ENCODE measurements around the gene GPS2.

The GPS2 gene

DNA sequence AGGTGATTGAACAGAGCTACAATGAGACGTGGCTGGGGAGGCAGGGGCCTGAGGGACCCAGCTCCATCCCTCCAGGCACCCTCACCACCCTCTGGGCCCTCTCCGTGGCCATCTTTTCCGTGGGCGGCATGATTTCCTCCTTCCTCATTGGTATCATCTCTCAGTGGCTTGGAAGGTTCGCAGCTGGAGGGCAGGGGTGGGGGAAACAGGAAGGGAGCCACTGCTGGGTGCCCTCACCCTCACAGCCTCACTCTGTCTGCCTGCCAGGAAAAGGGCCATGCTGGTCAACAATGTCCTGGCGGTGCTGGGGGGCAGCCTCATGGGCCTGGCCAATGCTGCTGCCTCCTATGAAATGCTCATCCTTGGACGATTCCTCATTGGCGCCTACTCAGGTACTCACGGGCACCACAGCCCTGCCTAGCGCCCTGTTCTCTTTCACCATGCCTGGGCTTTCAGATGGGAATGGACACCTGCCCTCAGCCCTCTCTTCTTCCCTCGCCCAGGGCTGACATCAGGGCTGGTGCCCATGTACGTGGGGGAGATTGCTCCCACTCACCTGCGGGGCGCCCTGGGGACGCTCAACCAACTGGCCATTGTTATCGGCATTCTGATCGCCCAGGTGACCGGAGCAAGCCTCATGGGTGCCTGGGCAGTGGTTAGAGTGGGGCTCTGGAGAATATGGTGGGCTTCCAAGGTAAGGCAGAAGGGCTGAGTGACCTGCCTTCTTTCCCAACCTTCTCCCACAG is 31.5 kb downstream of the GPS2 start:
- peak overlapping the region in 1 of 2 donors; percentile 67 for H3K4me3 ChIP-seq (ENCODE audit: low read length in 2 of 2)
- peaks cover 28 to 35% of the 10 kb centered on the region in 2 donors for H3K4me1 ChIP-seq (ENCODE audit: control insufficient read depth in 2 of 2, insufficient read depth in 2 of 2, low read length in 2 of 2)
- no peaks in the 10 kb centered on the region for H3K9me3 ChIP-seq (ENCODE audit: control insufficient read depth in 2 of 2, low read length in 2 of 2)
- peak overlapping the region in 1 of 2 donors; percentile 23 for H3K27ac ChIP-seq (ENCODE audit: low read depth in 2 of 2, low read length in 2 of 2)
- no peak overlapping the region for H3K9ac ChIP-seq (ENCODE audit: low read depth in 1 of 2, low read length in 2 of 2)
- no peaks in the 10 kb centered on the region for H3K36me3 ChIP-seq (ENCODE audit: control insufficient read depth in 2 of 2, insufficient read depth in 2 of 2, low read length in 2 of 2)
- no peaks in the 10 kb centered on the region for H3K27me3 ChIP-seq (ENCODE audit: control insufficient read depth in 2 of 2, insufficient read depth in 2 of 2, low read length in 2 of 2)

DNA sequence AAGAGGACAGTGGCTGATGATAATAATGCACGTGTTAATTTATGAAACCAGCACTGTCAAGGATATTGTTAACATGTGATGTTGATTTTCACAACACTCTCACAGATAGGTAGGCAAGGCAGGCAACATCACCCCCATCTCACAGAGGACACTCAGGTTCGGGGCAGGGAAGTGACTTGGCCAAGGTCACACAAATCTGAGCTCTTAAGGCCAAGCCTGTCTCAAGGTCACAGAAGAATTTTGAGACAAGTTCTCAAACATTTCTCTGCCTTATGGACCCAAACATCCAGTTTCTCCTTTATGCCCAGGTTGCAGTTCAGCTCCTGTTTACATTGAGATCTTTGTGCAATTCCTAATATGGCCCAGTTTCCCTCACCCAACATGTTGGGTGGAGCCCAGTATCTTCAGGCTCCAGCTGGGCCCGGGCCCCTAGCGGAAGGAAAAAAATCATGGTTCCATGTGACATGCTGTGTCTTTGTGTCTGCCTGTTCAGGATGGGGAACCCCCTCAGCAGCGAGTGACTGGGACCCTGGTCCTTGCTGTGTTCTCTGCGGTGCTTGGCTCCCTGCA is 32.3 kb downstream of the GPS2 start:
- Histone ChIP-seq H3K9me3 (ENCODE audit: control insufficient read depth in 2 of 2, low read length in 2 of 2) (no peaks in the 10 kb centered on the region), H3K9ac (ENCODE audit: low read depth in 1 of 2, low read length in 2 of 2) (peak overlapping the region in 1 of 2 donors; percentile 64), H3K4me3 (ENCODE audit: low read length in 2 of 2) (peak overlapping the region; percentile 62 to 67), H3K4me1 (ENCODE audit: control insufficient read depth in 2 of 2, insufficient read depth in 2 of 2, low read length in 2 of 2) (peaks cover 28 to 35% of the 10 kb centered on the region in 2 donors), H3K27me3 (ENCODE audit: control insufficient read depth in 2 of 2, insufficient read depth in 2 of 2, low read length in 2 of 2) (no peaks in the 10 kb centered on the region), H3K36me3 (ENCODE audit: control insufficient read depth in 2 of 2, insufficient read depth in 2 of 2, low read length in 2 of 2) (no peaks in the 10 kb centered on the region), H3K27ac (ENCODE audit: low read depth in 2 of 2, low read length in 2 of 2) (peak overlapping the region; percentile 17 to 29)

DNA sequence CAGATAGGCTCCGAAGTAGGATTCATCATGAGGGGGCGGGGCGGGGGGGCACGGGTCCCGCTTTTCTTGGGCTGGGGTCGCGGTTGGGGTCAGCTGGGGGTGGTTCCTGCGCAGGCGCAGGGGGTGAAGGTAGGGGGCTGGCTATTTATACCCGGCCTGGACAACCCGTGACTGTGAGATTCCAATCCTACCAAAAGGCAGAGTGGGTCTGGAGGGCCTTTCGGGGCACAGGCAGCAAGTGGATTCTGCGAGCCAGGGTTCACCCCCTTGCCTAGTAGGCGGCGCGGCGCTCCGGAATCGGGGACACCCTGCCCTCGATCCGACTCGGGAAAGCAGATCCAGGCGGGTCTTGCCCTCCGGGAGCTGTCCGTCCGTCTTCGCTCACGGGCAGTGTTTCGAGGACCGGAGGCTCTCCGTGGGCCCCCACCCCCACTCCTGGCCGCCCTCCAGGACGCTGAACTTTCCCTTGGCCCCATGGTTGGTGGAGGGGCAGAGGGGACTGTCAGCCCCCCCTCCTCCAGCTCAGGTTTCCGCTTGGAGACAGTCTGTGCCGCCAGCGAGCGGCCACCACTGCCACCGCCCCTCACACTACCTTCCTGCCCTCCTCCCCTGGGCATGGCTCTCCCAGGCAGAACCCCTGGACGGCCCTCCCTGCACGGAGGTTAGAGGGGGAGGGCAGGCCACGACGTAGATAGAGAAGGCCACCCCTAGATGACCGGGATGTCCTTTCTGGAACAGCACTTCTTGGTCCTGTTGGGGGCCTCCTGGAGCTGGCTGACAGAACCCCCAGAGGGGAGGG is 33.0 kb downstream of the GPS2 start:
- peak overlapping the region; percentile 0 to 64 for H3K9ac ChIP-seq (ENCODE audit: low read depth in 1 of 2, low read length in 2 of 2)

DNA sequence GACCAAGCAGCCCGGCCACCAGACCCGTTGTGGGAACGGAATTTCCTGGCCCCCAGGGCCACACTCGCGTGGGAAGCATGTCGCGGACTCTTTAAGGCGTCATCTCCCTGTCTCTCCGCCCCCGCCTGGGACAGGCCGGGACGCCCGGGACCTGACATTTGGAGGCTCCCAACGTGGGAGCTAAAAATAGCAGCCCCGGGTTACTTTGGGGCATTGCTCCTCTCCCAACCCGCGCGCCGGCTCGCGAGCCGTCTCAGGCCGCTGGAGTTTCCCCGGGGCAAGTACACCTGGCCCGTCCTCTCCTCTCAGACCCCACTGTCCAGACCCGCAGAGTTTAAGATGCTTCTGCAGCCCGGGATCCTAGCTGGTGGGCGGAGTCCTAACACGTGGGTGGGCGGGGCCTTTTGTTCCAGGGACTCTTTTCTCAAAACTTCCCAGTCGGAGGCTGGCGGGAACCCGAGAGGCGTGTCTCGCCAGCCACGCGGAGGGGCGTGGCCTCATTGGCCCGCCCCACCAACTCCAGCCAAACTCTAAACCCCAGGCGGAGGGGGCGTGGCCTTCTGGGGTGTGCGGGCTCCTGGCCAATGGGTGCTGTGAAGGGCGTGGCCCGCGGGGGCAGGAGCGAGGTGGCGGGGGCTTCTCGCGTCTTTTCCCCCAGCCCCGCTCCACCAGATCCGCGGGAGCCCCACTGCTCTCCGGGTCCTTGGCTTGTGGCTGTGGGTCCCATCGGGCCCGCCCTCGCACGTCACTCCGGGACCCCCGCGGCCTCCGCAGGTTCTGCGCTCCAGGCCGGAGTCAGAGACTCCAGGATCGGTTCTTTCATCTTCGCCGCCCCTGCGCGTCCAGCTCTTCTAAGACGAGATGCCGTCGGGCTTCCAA is 33.8 kb downstream of the GPS2 start, which contains the start of gene SLC2A4:
TSS of gene SLC2A4 (plus strand) at position 645 of the 879 bp plus-strand sequence. CDS start at position 862, 217 bp downstream.
- peak within 1 kb of the TSS; percentile 62 to 75 for H3K4me3 ChIP-seq (ENCODE audit: low read length in 2 of 2)
- peak within 1 kb of the TSS; percentile 86 to 91 for H3K27ac ChIP-seq (ENCODE audit: low read depth in 2 of 2, low read length in 2 of 2)
- H3K36me3 ChIP-seq (ENCODE audit: control insufficient read depth in 2 of 2, insufficient read depth in 2 of 2, low read length in 2 of 2): no peaks in the 10 kb centered on the region
- H3K27me3 ChIP-seq (ENCODE audit: control insufficient read depth in 2 of 2, insufficient read depth in 2 of 2, low read length in 2 of 2): no peaks in the 10 kb centered on the region
- peaks cover 28 to 35% of the 10 kb centered on the region in 2 donors for H3K4me1 ChIP-seq (ENCODE audit: control insufficient read depth in 2 of 2, insufficient read depth in 2 of 2, low read length in 2 of 2)
- H3K9me3 ChIP-seq (ENCODE audit: control insufficient read depth in 2 of 2, low read length in 2 of 2): no peaks in the 10 kb centered on the region
- peak within 1 kb of the TSS; percentile 70 for H3K9ac ChIP-seq (ENCODE audit: low read depth in 1 of 2, low read length in 2 of 2)

More for the DNA sequence above, 33.0 kb downstream of the GPS2 start:
- Histone ChIP-seq H3K4me1 (ENCODE audit: control insufficient read depth in 2 of 2, insufficient read depth in 2 of 2, low read length in 2 of 2) (peaks cover 28 to 35% of the 10 kb centered on the region in 2 donors), H3K4me3 (ENCODE audit: low read length in 2 of 2) (peak overlapping the region; percentile 62 to 67), H3K27me3 (ENCODE audit: control insufficient read depth in 2 of 2, insufficient read depth in 2 of 2, low read length in 2 of 2) (no peaks in the 10 kb centered on the region), H3K27ac (ENCODE audit: low read depth in 2 of 2, low read length in 2 of 2) (peak overlapping the region; percentile 17 to 29), H3K36me3 (ENCODE audit: control insufficient read depth in 2 of 2, insufficient read depth in 2 of 2, low read length in 2 of 2) (no peaks in the 10 kb centered on the region), H3K9me3 (ENCODE audit: control insufficient read depth in 2 of 2, low read length in 2 of 2) (no peaks in the 10 kb centered on the region)

DNA sequence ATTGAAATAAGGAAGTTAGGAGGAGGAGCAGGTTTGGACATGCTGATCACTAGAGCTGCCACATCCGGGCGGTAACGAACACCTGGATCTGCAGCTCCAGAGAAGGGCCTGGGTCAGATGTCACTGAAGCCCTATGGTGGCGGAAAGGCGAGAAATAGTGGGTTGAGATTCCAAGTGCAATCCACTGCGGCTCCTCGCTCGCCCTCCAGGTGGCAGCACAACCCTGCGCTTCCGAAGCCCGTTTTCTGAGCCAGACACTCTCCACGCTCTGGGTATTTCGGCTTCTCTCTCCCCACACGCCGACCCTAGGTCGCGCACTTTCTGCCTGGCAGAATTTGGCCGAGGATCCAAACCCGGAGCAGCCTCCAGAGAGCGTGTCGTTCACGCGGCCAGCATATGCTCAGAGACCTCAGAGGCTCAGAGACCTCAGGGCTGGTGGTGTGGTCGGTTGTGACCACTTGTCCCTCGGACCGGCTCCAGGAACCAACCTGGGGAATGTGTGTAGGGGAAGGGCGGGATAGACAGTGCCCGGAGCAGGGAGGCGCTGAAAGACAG is 34.6 kb downstream of the GPS2 start:
- H3K4me1 ChIP-seq (ENCODE audit: control insufficient read depth in 2 of 2, insufficient read depth in 2 of 2, low read length in 2 of 2): peaks cover 28 to 35% of the 10 kb centered on the region in 2 donors
- no peaks in the 10 kb centered on the region for H3K36me3 ChIP-seq (ENCODE audit: control insufficient read depth in 2 of 2, insufficient read depth in 2 of 2, low read length in 2 of 2)
- no peaks in the 10 kb centered on the region for H3K27me3 ChIP-seq (ENCODE audit: control insufficient read depth in 2 of 2, insufficient read depth in 2 of 2, low read length in 2 of 2)
- peak overlapping the region; percentile 70 for H3K9ac ChIP-seq (ENCODE audit: low read depth in 1 of 2, low read length in 2 of 2)
- peak overlapping the region; percentile 86 to 91 for H3K27ac ChIP-seq (ENCODE audit: low read depth in 2 of 2, low read length in 2 of 2)
- peak overlapping the region; percentile 55 to 75 for H3K4me3 ChIP-seq (ENCODE audit: low read length in 2 of 2)
- H3K9me3 ChIP-seq (ENCODE audit: control insufficient read depth in 2 of 2, low read length in 2 of 2): no peaks in the 10 kb centered on the region

DNA sequence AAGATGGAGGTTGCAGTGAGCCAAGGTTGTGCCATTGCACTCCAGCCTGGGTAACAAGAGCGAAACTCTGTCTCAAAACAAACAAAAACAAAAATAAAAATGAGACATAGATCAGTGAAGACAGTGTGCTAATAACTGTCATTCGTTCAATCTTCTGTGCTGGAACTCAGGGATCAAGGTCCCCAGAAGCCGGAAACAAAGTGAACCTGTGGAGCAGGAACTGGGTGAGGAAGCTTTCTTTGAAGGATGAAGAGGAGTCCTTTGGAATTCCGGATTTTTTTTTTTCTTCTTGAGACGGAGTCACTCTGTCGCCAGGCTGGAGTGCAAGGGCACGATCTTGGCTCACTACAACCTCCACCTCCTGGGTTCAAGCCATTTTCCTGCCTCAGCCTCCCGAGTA is 35.7 kb downstream of the GPS2 start:
- no peaks in the 10 kb centered on the region for H3K27me3 ChIP-seq (ENCODE audit: control insufficient read depth in 2 of 2, insufficient read depth in 2 of 2, low read length in 2 of 2)
- H3K9ac ChIP-seq (ENCODE audit: low read depth in 1 of 2, low read length in 2 of 2): peak overlapping the region in 1 of 2 donors; percentile 70
- no peaks in the 10 kb centered on the region for H3K9me3 ChIP-seq (ENCODE audit: control insufficient read depth in 2 of 2, low read length in 2 of 2)
- H3K36me3 ChIP-seq (ENCODE audit: control insufficient read depth in 2 of 2, insufficient read depth in 2 of 2, low read length in 2 of 2): no peaks in the 10 kb centered on the region
- H3K4me1 ChIP-seq (ENCODE audit: control insufficient read depth in 2 of 2, insufficient read depth in 2 of 2, low read length in 2 of 2): peaks cover 28 to 35% of the 10 kb centered on the region in 2 donors
- peak overlapping the region; percentile 86 to 91 for H3K27ac ChIP-seq (ENCODE audit: low read depth in 2 of 2, low read length in 2 of 2)
- peak overlapping the region; percentile 22 to 55 for H3K4me3 ChIP-seq (ENCODE audit: low read length in 2 of 2)

DNA sequence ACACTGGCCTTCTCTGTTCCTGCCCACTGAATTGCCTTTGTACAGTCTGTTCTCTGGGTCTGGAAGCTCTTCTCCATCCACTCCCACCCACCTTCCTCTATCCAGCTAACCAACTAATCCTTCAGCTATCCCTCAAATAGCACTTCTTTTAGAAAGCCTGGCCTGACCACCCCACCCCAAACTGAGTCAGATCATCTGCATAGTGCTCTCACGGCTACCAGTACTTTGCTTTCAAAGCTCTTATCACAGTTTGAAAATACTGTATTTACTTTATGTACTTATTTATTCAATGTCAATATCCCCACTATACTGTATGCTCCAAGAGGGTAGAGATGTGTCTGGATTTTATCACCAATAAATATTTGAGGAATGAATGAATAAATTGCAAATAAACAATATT is 48.4 kb downstream of the GPS2 start:
- Histone ChIP-seq H3K9ac (ENCODE audit: low read depth in 1 of 2, low read length in 2 of 2) (peak overlapping the region in 1 of 2 donors; percentile 5), H3K36me3 (ENCODE audit: control insufficient read depth in 2 of 2, insufficient read depth in 2 of 2, low read length in 2 of 2) (no peaks in the 10 kb centered on the region), H3K4me1 (ENCODE audit: control insufficient read depth in 2 of 2, insufficient read depth in 2 of 2, low read length in 2 of 2) (peaks cover 17 to 22% of the 10 kb centered on the region in 2 donors), H3K9me3 (ENCODE audit: control insufficient read depth in 2 of 2, low read length in 2 of 2) (no peaks in the 10 kb centered on the region), H3K27ac (ENCODE audit: low read depth in 2 of 2, low read length in 2 of 2) (peak overlapping the region; percentile 56 to 58), H3K27me3 (ENCODE audit: control insufficient read depth in 2 of 2, insufficient read depth in 2 of 2, low read length in 2 of 2) (peaks cover 4 to 8% of the 10 kb centered on the region in 2 donors), H3K4me3 (ENCODE audit: low read length in 2 of 2) (no peak overlapping the region)

DNA sequence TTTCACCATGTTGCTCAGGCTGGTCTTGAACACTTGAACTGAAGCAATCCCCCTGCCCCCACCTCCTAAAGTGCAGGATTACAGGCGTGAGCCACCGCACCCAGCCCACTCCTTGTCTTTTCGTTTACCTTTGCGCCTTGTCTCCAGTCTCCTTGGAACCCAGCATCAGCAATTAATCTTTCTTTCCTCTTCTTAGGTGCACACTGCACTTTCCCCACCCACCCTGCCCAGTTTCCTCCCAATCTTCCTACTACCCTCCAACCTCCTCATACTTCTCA is 51.4 kb downstream of the GPS2 start:
- Histone ChIP-seq H3K4me3 (ENCODE audit: low read length in 2 of 2) (peak overlapping the region; percentile 87 to 91), H3K27ac (ENCODE audit: low read depth in 2 of 2, low read length in 2 of 2) (peak overlapping the region; percentile 97 to 100), H3K9me3 (ENCODE audit: control insufficient read depth in 2 of 2, low read length in 2 of 2) (no peaks in the 10 kb centered on the region), H3K4me1 (ENCODE audit: control insufficient read depth in 2 of 2, insufficient read depth in 2 of 2, low read length in 2 of 2) (peaks cover 24 to 30% of the 10 kb centered on the region in 2 donors), H3K36me3 (ENCODE audit: control insufficient read depth in 2 of 2, insufficient read depth in 2 of 2, low read length in 2 of 2) (peaks cover 7 to 12% of the 10 kb centered on the region in 2 donors), H3K9ac (ENCODE audit: low read depth in 1 of 2, low read length in 2 of 2) (peak overlapping the region; percentile 92 to 100), H3K27me3 (ENCODE audit: control insufficient read depth in 2 of 2, insufficient read depth in 2 of 2, low read length in 2 of 2) (peaks cover 6 to 8% of the 10 kb centered on the region in 2 donors)

Data from mucosa of rectum (tissue), 2 donors.